Bronchial epithelial cell (primary cell): Measurements from ENCODE around the gene SMAD3. TPM values are rescaled to one million over a fixed set of nuclear protein-coding genes. Genes with fewer than 3 reads are reported as not detected.

Experiments used
- DNase-seq: peaks from one replicate; pipeline ENCODE4 v3.0.0-alpha.2; 2010; ENCODE audit warnings: low read depth
- FAIRE-seq: peaks from 2 replicates; lab custom pipeline; 2011; peaks lifted over from hg19 to GRCh38; lab: Jason Lieb, UNC
- H3K27me3 ChIP-seq: 2 replicates; pipeline ENCODE4 v1.5.1; 2011; ENCODE audit warnings: low read length; ENCODE audit not compliant: control insufficient read depth, insufficient read depth
- H3K36me3 ChIP-seq: 2 replicates; pipeline ENCODE4 v1.5.1; 2011; ENCODE audit warnings: low read length; ENCODE audit not compliant: control insufficient read depth, insufficient read depth
- H3K4me3 ChIP-seq: 2 replicates; pipeline ENCODE4 v1.5.1; 2011; ENCODE audit warnings: mild to moderate bottlenecking, low read depth, low read length, control low read depth
- CTCF ChIP-seq: IDR thresholded peaks from 2 replicates; pipeline ENCODE4 v1.5.1; 2011; ENCODE audit warnings: mild to moderate bottlenecking, moderate library complexity, low read length, control low read depth, inconsistent platforms; ENCODE audit not compliant: insufficient read depth, severe bottlenecking
- total RNA-seq: library from RNA; depleted of rRNA; stranded (reverse); fragments of >200 nt; gene quantifications from 2 replicates; pipeline ENCODE4 v1.2.1, GENCODE V29; 2014

Gene SMAD3
- total RNA-seq, 1 donor from 2014 or later: 9.5 TPM

- no peak for TF ChIP-seq CTCF
- DNase-seq (no peak), FAIRE-seq (no peak)
- H3K27me3 ChIP-seq: no peaks in the 10 kb centered on the region
- H3K36me3 ChIP-seq: peaks cover 47% of the 10 kb centered on the region
- no peak overlapping the region for H3K4me3 ChIP-seq
These were observed 123.3 kb downstream of the SMAD3 start for GRCh38 chr15:67188551-67189218.

DNA sequence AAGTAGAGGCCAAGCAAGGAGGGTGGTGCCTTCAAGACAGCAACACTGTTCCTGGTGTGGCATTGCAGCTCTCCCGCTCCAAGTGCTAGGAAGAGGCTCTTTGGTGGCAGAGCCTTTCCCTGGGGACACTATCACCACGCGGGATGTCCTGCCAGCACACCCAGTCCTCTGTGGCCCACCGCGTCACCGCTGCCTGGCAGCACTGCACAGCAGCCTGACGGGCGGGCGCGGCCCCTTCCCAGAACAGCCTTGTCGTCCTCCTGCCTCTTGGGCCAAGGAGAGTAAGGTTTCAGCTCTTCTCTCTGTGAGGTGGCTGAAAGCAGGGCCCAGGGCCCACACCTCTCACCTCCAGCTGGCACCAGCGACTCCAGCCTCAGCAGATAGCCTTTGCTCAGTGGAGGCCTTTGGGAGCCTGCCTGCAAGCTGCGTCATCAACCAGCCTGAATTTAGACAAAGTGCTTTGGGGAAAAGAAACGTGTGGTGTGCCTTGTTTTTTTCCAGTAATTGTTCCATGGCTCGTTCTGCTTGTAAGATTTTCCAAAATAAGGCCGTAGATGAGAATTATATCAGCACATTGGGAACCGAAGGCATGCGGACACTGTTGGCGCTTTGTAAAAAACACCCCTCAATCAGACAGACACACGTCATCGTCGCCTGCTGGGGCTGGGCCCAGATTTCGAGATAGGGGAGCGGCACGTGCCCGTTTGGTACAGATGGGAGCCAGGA lies 124.1 kb downstream of the SMAD3 start:
- FAIRE-seq (no peak), DNase-seq (no peak)
- Histone ChIP-seq H3K27me3 (no peaks in the 10 kb centered on the region), H3K36me3 (peaks cover 44% of the 10 kb centered on the region), H3K4me3 (no peak overlapping the region)
- TF ChIP-seq CTCF: no peak

- TF ChIP-seq CTCF: no peak
- no peak overlapping the region for H3K4me3 ChIP-seq
- peaks cover 36% of the 10 kb centered on the region for H3K36me3 ChIP-seq
- FAIRE-seq (no peak), DNase-seq (no peak)
- H3K27me3 ChIP-seq: no peaks in the 10 kb centered on the region
These were observed 124.9 kb downstream of the SMAD3 start for GRCh38 chr15:67190326-67190725.

DNA sequence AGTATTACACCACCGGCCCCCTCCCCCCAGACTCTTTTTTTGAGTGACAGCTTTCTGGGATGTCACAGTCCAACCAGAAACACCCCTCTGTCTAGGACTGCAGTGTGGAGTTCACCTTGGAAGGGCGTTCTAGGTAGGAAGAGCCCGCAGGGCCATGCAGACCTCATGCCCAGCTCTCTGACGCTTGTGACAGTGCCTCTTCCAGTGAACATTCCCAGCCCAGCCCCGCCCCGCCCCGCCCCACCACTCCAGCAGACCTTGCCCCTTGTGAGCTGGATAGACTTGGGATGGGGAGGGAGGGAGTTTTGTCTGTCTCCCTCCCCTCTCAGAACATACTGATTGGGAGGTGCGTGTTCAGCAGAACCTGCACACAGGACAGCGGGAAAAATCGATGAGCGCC lies 125.4 kb downstream of the SMAD3 start:
- TF ChIP-seq CTCF: no peak
- peaks cover 33% of the 10 kb centered on the region for H3K36me3 ChIP-seq
- FAIRE-seq (no peak), DNase-seq (no peak)
- H3K4me3 ChIP-seq: no peak overlapping the region
- H3K27me3 ChIP-seq: no peaks in the 10 kb centered on the region

DNA sequence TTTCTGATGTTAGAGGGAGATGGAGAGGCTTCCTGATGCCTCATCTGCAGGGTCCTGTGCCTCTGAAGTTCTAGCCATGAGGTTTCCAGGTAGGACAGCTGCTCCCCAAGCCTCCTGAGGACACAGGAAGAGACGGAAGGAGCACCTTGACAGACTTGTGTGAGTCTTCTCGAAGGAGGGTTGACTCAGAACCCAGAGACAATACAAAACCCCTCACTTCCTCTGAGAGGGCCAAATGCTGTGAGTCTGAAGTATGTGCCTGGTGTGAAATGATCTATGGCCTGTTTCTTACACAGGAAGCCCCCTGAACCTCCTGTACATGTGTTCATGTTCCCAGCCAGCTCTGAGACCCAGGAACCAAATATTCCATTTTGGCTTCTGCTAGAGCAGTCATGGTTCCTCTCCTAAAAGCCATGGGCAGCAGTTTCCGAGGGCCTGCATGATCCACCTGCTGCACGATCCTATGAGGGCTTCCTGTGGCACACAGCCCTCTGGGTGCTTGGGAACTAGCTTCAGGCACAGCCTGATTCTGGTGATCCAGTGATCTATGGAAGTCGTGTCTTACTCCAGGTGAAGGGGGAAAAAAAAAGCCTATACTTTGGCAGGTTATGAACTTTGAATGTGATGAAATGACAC lies 126.9 kb downstream of the SMAD3 start:
- H3K27me3 ChIP-seq: no peaks in the 10 kb centered on the region
- no peak overlapping the region for H3K4me3 ChIP-seq
- no peak for TF ChIP-seq CTCF
- FAIRE-seq: no peak
- peaks cover 23% of the 10 kb centered on the region for H3K36me3 ChIP-seq
- no peak for DNase-seq
